Activated T-cell treated with anti-CD3 and anti-CD28 coated beads, Interleukin-2, amount 50 U/mL, for 4 hours (primary cell): Measurements from ENCODE around the gene RILPL1. TPM values are rescaled to one million over a fixed set of nuclear protein-coding genes. Genes with fewer than 3 reads are reported as not detected.
"Not testable (repeated sequence)": the region's sequence is repeated elsewhere in the genome, so short reads cannot be mapped to it uniquely, and the experiment has no call there.

Source experiments
- ATAC-seq, 2 donors: fragments of 200-7000 bp; cut with Tn5 transposase; one replicate each; pipeline ENCODE4 v1.10.0; 2021
- DNase-seq: peaks from one replicate; pipeline ENCODE4 v3.0.0-alpha.2; 2020
- H3K27me3 Mint-ChIP-seq: one replicate; pipeline ENCODE4 v1.8.0; 2021; ENCODE audit warnings: low read depth, mixed read lengths
- H3K36me3 Mint-ChIP-seq: one replicate; pipeline ENCODE4 v1.8.0; 2022; ENCODE audit warnings: mixed read lengths; ENCODE audit not compliant: insufficient read depth
- H3K4me1 Mint-ChIP-seq: one replicate; pipeline ENCODE4 v1.8.0; 2021; ENCODE audit warnings: low read depth, mixed read lengths
- H3K4me3 Mint-ChIP-seq: one replicate; pipeline ENCODE4 v1.8.0; 2021; ENCODE audit warnings: mild to moderate bottlenecking, moderate library complexity, mixed read lengths
- H3K9me3 Mint-ChIP-seq: one replicate; pipeline ENCODE4 v1.8.0; 2021; ENCODE audit warnings: mixed read lengths
- total RNA-seq, 3 donors: library from RNA; stranded (reverse); gene quantifications; one replicate each; pipeline ENCODE4 v1.2.1, GENCODE V29; 2021

The RILPL1 gene
- 1 to 10 TPM; 2.6 to 3.3 (median 2.9) TPM for total RNA-seq

DNA sequence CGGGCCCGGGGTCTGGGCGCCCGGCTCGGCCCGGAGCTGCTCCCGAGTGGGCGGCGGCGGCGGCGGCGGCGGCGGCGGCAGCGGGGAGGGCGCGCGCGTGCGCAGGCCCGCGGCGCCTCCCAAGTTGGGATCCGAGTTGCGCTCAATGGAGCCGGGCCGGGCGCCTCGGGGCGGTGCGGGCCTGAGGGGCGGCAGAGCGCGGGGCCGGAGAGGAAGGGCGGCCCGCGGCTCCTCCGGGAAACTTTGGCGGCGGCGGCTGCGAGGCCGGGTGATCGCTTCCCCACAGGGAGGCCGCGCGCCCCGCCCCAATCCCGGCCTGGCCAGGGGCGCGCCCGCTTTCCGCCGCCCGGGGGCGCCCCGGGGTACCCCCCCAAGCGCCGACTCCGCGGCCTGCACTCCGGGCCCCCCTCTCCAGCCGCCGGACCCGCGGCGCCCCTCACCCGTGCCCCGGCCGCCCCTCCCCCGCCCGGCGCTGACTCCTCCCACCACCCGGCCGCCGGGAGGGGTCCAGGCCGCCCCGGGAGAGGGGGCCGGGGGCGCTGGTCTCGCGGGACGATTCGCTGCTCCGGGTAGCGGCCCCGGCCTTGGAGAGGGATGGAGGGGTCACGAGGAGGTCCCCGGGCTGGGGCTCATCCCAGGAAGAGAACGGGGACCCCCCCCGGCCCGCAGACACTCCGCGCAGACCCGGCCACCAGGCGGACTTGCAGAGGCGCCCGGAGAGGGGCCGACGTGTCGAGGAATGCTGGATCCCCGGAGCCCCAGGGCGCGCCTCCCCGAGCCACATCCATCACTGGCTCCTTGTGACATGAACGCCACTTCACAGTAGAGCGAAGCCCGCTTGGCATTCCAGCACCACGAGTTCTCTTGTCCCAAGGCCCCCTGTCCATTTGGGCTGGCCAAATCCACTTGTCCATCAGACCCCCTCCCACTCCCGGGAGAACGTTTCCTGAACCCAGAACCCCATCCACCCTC, at the start of gene RILPL1:
TSS of gene RILPL1 (minus strand) at position 48 of the 972 bp plus-strand sequence. CDS start 237 bp downstream, outside the sequence.
- H3K4me3 Mint-ChIP-seq = peak within 1 kb of the TSS; percentile 85
- no peaks in the 10 kb centered on the region for H3K9me3 Mint-ChIP-seq
- DNase-seq = peak; percentile 41
- H3K36me3 Mint-ChIP-seq = peaks cover under 1% of the 10 kb centered on the region
- H3K27me3 Mint-ChIP-seq = no peaks in the 10 kb centered on the region
- H3K4me1 Mint-ChIP-seq = peaks cover 19% of the 10 kb centered on the region
- peak; percentile 78 to 81 for ATAC-seq

DNA sequence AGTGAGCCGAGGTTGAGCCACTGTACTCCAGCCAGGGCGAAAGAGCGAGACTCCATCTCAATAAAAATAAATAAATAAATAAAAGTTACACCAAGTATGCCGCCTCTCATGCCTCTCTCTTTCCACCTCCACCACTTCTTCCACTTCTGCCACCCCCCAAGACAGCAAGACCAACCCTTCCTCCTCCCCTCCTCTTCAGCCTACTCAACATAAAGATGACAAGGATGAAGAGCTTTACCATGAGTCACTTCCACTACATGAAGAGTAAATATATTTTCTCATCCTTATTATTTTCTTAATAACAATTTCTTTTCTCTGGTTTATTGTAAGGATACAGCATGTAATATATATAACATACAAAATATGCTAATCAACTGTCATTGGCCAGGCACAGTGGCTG, 47.3 kb upstream of the RILPL1 start:
- DNase-seq = no peak
- Mint-ChIP-seq H3K4me3 (no peak overlapping the region), H3K27me3 (no peaks in the 10 kb centered on the region), H3K9me3 (no peaks in the 10 kb centered on the region), H3K4me1 (peaks cover 23% of the 10 kb centered on the region), H3K36me3 (no peaks in the 10 kb centered on the region)
- no peak for ATAC-seq

GRCh38 chr12:123578829-123579228, 45.3 kb upstream of the RILPL1 start:
- H3K27me3 Mint-ChIP-seq, H3K36me3 Mint-ChIP-seq, DNase-seq, H3K9me3 Mint-ChIP-seq, ATAC-seq, H3K4me3 Mint-ChIP-seq: not testable (repeated sequence)
- H3K4me1 Mint-ChIP-seq = peaks cover 15% of the 10 kb centered on the region

DNA sequence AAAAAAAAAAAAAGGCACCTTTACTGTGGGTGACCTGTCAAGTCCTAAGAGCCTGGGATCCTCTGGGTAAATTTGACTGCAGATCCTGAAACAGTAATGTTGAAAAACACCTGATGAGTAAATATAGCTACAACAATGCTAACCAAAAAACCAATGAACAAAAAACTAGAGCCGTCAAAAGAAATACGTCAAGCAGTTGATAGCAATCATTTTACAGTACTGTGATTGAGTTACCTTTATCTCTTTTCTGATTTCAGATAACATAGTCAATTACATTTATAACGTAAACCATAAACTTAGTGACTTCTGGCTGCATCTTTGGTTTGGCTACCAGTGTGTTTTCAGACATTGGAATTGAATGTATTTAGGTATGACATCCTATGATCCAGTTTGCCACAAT, 44.7 kb upstream of the RILPL1 start:
- Mint-ChIP-seq H3K4me3 (no peak overlapping the region), H3K27me3 (no peaks in the 10 kb centered on the region), H3K36me3 (no peaks in the 10 kb centered on the region), H3K9me3 (no peaks in the 10 kb centered on the region), H3K4me1 (peaks cover 15% of the 10 kb centered on the region)
- ATAC-seq (no peak), DNase-seq (no peak)

DNA sequence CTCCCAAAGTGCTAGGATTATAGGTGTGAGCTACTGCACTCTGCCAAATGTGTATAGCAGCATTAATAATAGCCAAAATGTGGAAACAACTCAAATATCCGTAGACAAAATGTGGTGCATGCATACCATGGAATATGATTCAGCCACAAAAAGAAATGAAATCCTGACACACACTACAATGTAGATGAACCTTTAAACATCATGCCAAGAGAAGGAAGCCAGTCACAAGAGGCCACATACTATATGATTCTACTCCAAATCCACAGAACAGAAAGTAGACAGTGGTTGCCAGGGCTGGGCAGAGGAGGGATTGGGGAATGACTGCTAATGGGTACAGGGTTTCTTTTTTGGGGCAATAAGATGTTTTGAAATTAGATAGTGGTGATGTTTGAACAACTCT, 43.1 kb upstream of the RILPL1 start:
- no peaks in the 10 kb centered on the region for H3K27me3 Mint-ChIP-seq
- no peak overlapping the region for H3K4me3 Mint-ChIP-seq
- no peak for DNase-seq
- no peak for ATAC-seq
- H3K9me3 Mint-ChIP-seq = no peaks in the 10 kb centered on the region
- peaks cover 6% of the 10 kb centered on the region for H3K4me1 Mint-ChIP-seq
- no peaks in the 10 kb centered on the region for H3K36me3 Mint-ChIP-seq

DNA sequence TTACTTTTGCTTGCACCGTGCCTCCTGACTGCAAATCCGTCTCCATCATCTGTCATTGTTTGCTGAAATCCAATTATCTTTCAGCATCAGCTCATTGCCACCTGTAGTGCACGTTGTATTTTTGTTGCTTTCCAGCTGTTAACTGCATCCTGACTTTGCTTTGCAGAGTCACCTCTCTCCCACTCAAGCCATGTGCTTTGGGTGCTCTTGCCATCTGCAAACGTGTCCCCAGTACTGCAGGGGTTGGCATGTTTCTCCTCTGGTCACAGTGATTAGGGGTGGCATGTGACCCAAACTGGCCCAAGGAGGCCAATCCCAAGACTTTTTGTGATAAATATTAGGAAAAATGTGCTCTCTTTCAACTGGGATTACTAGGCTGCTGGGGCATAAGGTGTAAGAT, 40.4 kb upstream of the RILPL1 start:
- no peak overlapping the region for H3K4me3 Mint-ChIP-seq

GRCh38 chr12:123572391-123572790, 38.9 kb upstream of the RILPL1 start:
- Mint-ChIP-seq H3K9me3 (no peaks in the 10 kb centered on the region), H3K27me3 (peaks cover 4% of the 10 kb centered on the region), H3K4me1 (peaks cover 5% of the 10 kb centered on the region), H3K36me3 (no peaks in the 10 kb centered on the region), H3K4me3 (no peak overlapping the region)
- no peak for DNase-seq
- no peak for ATAC-seq

More for the DNA sequence above, 40.4 kb upstream of the RILPL1 start:
- Mint-ChIP-seq H3K4me1 (peaks cover 5% of the 10 kb centered on the region), H3K9me3 (no peaks in the 10 kb centered on the region), H3K36me3 (no peaks in the 10 kb centered on the region), H3K27me3 (peaks cover 4% of the 10 kb centered on the region)
- no peak for ATAC-seq
- no peak for DNase-seq

DNA sequence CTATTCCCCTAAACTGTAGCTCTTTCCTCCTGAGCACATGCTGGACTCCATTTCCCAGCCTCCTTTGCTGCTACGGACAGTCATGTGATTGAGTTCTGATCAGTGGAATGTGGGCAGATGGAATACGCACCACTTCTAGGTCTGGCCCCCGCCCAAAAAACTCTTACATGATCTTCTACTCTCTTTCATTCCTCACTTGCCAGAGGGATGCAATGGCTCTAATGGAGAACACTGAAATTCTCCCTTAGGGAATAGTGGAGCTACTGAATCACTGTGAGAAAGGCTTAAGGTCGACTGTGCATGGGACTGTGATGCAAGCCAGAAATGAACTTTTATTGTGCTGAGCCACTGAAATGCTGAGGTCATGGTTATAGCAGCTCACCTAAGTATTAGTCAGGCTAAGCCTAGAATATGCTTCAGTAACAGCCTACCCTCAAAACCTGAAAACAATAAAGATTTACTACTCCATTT, 37.9 kb upstream of the RILPL1 start:
- peaks cover 4% of the 10 kb centered on the region for H3K27me3 Mint-ChIP-seq

GRCh38 chr12:123559468-123559867, 25.9 kb upstream of the RILPL1 start:
- Mint-ChIP-seq H3K4me3 (no peak overlapping the region), H3K36me3 (no peaks in the 10 kb centered on the region), H3K4me1 (no peaks in the 10 kb centered on the region), H3K27me3 (no peaks in the 10 kb centered on the region), H3K9me3 (no peaks in the 10 kb centered on the region)
- DNase-seq = no peak
- no peak for ATAC-seq

More for the DNA sequence above, 37.9 kb upstream of the RILPL1 start:
- H3K9me3 Mint-ChIP-seq = no peaks in the 10 kb centered on the region
- H3K4me3 Mint-ChIP-seq = no peak overlapping the region
- ATAC-seq (no peak), DNase-seq (no peak)
- H3K36me3 Mint-ChIP-seq = no peaks in the 10 kb centered on the region
- peaks cover 5% of the 10 kb centered on the region for H3K4me1 Mint-ChIP-seq

GRCh38 chr12:123558487-123558886, 25.0 kb upstream of the RILPL1 start:
- H3K36me3 Mint-ChIP-seq, H3K4me3 Mint-ChIP-seq, H3K4me1 Mint-ChIP-seq: not testable (repeated sequence)

DNA sequence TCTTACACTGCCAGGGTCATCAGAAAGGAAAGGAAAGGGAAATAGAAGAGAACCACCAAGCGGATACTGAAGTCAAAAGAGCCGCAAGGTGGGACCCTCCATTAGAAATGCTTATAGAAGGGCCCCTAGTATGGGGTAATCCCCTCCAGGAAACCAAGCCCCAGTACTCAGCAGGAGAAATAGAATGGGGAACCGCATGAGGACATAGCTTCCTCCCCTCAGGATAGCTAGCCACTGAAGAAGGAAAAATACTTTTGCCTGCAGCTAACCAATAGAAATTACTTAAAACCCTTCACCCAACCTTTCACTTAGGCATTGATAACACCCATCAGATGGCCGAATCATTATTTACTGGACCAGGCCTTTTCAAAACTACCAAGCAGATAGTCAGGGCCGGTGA, 21.3 kb upstream of the RILPL1 start:
- not testable (repeated sequence) for H3K9me3 Mint-ChIP-seq, H3K4me3 Mint-ChIP-seq, H3K4me1 Mint-ChIP-seq, ATAC-seq, DNase-seq, H3K36me3 Mint-ChIP-seq, H3K27me3 Mint-ChIP-seq

More at GRCh38 chr12:123558487-123558886, 25.0 kb upstream of the RILPL1 start:
- not testable (repeated sequence) for H3K27me3 Mint-ChIP-seq, ATAC-seq, DNase-seq, H3K9me3 Mint-ChIP-seq

DNA sequence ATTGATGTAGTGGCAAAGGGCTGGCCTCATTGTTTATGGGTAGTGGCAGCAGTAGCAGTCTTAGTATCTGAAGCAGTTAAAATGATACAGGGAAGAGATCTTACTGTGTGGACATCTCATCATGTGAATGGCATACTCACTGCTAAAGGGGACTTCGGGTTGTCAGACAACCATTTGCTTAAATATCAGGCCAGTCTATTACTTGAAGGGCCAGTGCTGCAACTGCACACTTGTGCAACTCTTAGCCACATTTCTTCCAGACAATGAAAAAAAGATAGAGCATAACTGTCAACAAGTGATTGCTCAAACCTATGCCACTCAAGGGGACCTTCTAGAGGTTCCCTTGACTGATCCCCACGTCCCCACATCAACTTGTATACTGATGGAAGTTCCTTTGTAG, 20.6 kb upstream of the RILPL1 start:
- H3K27me3 Mint-ChIP-seq, ATAC-seq, H3K36me3 Mint-ChIP-seq, H3K4me1 Mint-ChIP-seq, DNase-seq, H3K4me3 Mint-ChIP-seq, H3K9me3 Mint-ChIP-seq: not testable (repeated sequence)

- Mint-ChIP-seq H3K9me3 (no peaks in the 10 kb centered on the region), H3K36me3 (no peaks in the 10 kb centered on the region), H3K4me1 (no peaks in the 10 kb centered on the region), H3K27me3 (no peaks in the 10 kb centered on the region), H3K4me3 (no peak overlapping the region)
- DNase-seq = no peak
- ATAC-seq = no peak
Observed at GRCh38 chr12:123550700-123551099, 17.2 kb upstream of the RILPL1 start.

DNA sequence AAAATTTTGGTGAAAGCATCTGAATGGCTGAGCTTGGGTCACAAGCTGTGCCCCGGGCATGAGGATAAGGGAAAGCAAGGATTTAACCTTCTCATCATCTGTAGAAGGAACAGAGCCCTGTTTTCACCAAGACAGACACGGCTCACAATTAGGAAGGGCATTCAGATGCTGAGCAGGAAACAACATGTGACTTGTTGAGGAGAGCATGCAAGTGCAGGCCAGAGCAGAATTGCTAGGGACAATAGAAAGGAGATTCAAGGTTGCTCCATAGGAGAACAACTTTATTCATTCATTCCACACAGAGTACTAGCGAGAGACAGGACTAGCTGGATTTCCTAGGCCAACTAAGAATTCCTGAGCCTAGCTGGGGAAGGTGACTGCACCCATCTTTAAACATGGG, 14.6 kb upstream of the RILPL1 start:
- Mint-ChIP-seq H3K36me3 (no peaks in the 10 kb centered on the region), H3K4me3 (no peak overlapping the region), H3K9me3 (no peaks in the 10 kb centered on the region), H3K4me1 (no peaks in the 10 kb centered on the region), H3K27me3 (no peaks in the 10 kb centered on the region)
- no peak for DNase-seq
- ATAC-seq = no peak

GRCh38 chr12:123546281-123546680, 12.8 kb upstream of the RILPL1 start:
- Mint-ChIP-seq H3K27me3 (no peaks in the 10 kb centered on the region), H3K4me3 (no peak overlapping the region), H3K36me3 (no peaks in the 10 kb centered on the region), H3K9me3 (no peaks in the 10 kb centered on the region), H3K4me1 (no peaks in the 10 kb centered on the region)
- DNase-seq = no peak
- no peak for ATAC-seq
